Sigmoid colon (tissue), 7 donors: ENCODE data around the gene ADA. TPM values are rescaled to one million over a fixed set of nuclear protein-coding genes. Genes with fewer than 3 reads are reported as not detected.
"Not testable (repeated sequence)": the region's sequence is repeated elsewhere in the genome, so short reads cannot be mapped to it uniquely, and the experiment has no call there.

Source experiments
- DNase-seq: peaks from one replicate; pipeline ENCODE4 v3.0.0-alpha.2; 2019
- H3K27ac ChIP-seq, 4 donors: fragments of 200-600 bp; sonication (generic); one replicate each; pipeline ENCODE4 v1.5.1; 2016 to 2019; ENCODE audit warnings: mild to moderate bottlenecking in 1 of 4
- H3K27me3 ChIP-seq, 3 donors: fragments of 200-600 bp; sonication (generic); one replicate each; pipeline ENCODE4 v1.5.1; 2019; ENCODE audit warnings: mild to moderate bottlenecking in 1 of 3
- H3K36me3 ChIP-seq, 4 donors: fragments of 200-600 bp; sonication (generic); one replicate each; pipeline ENCODE4 v1.5.1; 2016 to 2019
- H3K4me1 ChIP-seq, 4 donors: fragments of 200-600 bp; sonication (generic); one replicate each; pipeline ENCODE4 v1.5.1; 2017 to 2019
- H3K4me3 ChIP-seq, 4 donors: fragments of 200-600 bp; sonication (generic); one replicate each; pipeline ENCODE4 v1.5.1; 2017 to 2019; ENCODE audit warnings: mild to moderate bottlenecking in 2 of 4, moderate library complexity in 1 of 4
- H3K9me3 ChIP-seq, 4 donors: fragments of 200-600 bp in 3 of 4; sonication (generic) in 3 of 4; one replicate each; pipeline versions ENCODE4 v1.5.1 to v1.6.1; 2013 to 2019
- EP300 ChIP-seq, 4 donors: sonication (generic); formaldehyde crosslinking; IDR thresholded peaks; one replicate each; pipeline ENCODE4 v1.6.1; 2017; ENCODE audit warnings: antibody characterized with exemption in 4 of 4
- POLR2A ChIP-seq, 2 donors: fragments of 450-650 bp; IDR thresholded peaks; one replicate each; pipeline ENCODE4 v1.6.1; 2016; ENCODE audit warnings: antibody characterized with exemption in 2 of 2, mild to moderate bottlenecking in 2 of 2, moderate library complexity in 2 of 2
- POLR2AphosphoS5 ChIP-seq, 4 donors: sonication (generic); formaldehyde crosslinking; IDR thresholded peaks; one replicate each; pipeline ENCODE4 v1.6.1; 2017; ENCODE audit warnings: antibody characterized with exemption in 4 of 4
- WGBS, 2 donors: extraction: QIAGEN DNeasy Blood & Tissue Kit; methylation state at CpG; one replicate each; pipeline ENCODE4 v1.1.7; 2013; 5-methylcytosine and 5-hydroxymethylcytosine counted together
- intact Hi-C: fragments of 100-400 bp; cut with DNase I; formaldehyde crosslinking; loops from one replicate; pipeline ENCODE4 v1.15.1; 2023
- polyA plus RNA-seq, 3 donors: library from polyadenylated mRNA; stranded (reverse); fragments of 200-250 nt; gene quantifications; one replicate each; pipeline ENCODE4 v1.2.3, GENCODE V29; 2013
- total RNA-seq, 4 donors: library from RNA; depleted of rRNA; stranded (reverse); fragments of >200 nt; gene quantifications; one replicate each; pipeline ENCODE4 v1.1.0, GENCODE V29; 2016
- TF ChIP-seq, protein P1 (sequence below), 4 experiments: fragments of 450-650 bp in 3 of 4; fragments of 200-600 bp in 1 of 4; IDR thresholded peaks; one replicate each; pipeline ENCODE4 v1.5.1; 2016 to 2019; ENCODE audit warnings: antibody characterized with exemption in 4 of 4, mild to moderate bottlenecking in 3 of 4, moderate library complexity in 2 of 4
- donor health status: healthy with polysubstance abuse.
- donor health status: Bipolar disorder and iron deficiency.
- donor health status: healthy.

Gene ADA
- total RNA-seq, result 10 to 100 TPM in 3 of 4 donors, 1 to 10 TPM in 1; 4.3 to 17.1 (median 11.7) TPM
- polyA plus RNA-seq, result 10 to 100 TPM in 1 of 3 donors, 1 to 10 TPM in 2; 2.5 to 13.8 (median 4.8) TPM

DNA sequence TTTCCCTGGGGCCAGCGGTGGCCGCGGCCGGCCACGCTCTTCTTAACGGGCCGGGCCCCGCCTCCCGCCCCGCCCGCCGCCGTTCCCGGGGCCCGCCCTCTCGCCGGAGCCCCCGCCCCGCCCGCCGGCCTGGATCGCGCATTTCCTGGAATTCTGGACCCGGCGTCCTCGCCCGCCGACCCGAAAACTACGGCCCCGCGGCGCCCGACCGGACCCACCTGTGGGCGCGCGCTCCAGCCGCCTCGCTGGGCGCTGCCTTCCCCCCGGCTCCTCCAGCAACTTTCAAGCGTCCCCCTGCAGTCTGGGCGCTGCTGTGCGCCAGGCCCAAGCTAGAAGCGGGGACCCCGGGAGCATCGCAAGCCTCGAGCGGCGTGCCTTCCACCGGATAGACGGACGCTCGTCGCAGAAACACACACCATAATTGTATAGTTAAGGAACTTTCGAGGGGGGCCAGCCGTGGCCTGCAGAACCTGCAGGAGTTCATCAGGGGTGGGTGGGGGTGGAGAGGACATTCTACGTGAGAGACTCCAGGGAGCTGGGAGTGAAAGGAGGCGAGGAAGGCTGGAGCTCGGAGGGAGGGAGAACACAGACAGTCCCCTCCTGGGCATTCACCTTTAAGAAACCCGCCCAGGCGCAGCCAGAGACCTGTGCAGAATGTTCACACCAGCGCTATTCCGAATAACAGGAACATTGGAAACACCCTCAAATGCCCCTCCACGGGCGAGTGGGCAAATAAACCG lies at the start of gene ADA:
TSS of gene ADA (minus strand) at position 16 of the 740 bp plus-strand sequence. CDS start 92 bp downstream, outside the sequence.
- H3K27me3 ChIP-seq, result no peaks in the 10 kb centered on the region
- peaks cover 2 to 24% (median 16%) of the 10 kb centered on the region in 4 donors for H3K4me1 ChIP-seq
- intact Hi-C loops, result loop anchor here (5.0 to 10.0 kb wide), 2 partner anchors 40 to 437 kb away; partner anchors contain the start of gene OSER1
- 1% methylated on average over 68 of the region's 68 CpGs for WGBS, 2 donors
- peak; percentile 81 for DNase-seq
- TF ChIP-seq POLR2AphosphoS5 (IDR thresholded peaks at IDR 0.05), result peak in 2 of 4 donors; percentile 50 to 60
- TF ChIP-seq POLR2A (IDR thresholded peaks at IDR 0.05), result no peak
- peak within 1 kb of the TSS; percentile 76 to 92 (median 78) for H3K4me3 ChIP-seq
- H3K27ac ChIP-seq, result peak within 1 kb of the TSS; percentile 81 to 91 (median 88)
- no peaks in the 10 kb centered on the region for H3K36me3 ChIP-seq
- no peaks in the 10 kb centered on the region for H3K9me3 ChIP-seq

DNA sequence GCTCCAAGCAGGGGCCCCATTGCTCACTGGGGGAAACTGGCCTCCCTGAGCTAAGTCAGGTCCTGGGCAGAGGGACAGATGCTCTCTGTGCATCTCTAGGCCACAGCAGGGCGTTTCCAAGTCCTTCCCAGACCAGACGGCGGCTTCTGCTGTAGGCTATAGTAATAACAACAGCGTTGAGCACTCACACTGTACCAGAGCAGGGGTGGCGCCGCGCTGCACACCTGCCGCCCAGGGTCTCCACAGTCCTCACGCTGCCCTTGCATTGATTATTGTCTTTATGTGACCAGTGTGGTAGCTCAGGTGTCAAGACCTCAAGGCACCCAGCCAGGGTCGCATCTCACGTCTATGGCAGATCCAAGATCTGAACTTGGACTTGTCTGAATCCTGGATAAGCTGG lies 48.8 kb upstream of the ADA start:
- H3K4me3 ChIP-seq, result no peak overlapping the region
- intact Hi-C loops, result no loop called here
- H3K27ac ChIP-seq, result peak overlapping the region in 1 of 4 donors; percentile 81
- DNase-seq, result no peak
- H3K27me3 ChIP-seq, result no peaks in the 10 kb centered on the region
- TF ChIP-seq, protein P1, sequence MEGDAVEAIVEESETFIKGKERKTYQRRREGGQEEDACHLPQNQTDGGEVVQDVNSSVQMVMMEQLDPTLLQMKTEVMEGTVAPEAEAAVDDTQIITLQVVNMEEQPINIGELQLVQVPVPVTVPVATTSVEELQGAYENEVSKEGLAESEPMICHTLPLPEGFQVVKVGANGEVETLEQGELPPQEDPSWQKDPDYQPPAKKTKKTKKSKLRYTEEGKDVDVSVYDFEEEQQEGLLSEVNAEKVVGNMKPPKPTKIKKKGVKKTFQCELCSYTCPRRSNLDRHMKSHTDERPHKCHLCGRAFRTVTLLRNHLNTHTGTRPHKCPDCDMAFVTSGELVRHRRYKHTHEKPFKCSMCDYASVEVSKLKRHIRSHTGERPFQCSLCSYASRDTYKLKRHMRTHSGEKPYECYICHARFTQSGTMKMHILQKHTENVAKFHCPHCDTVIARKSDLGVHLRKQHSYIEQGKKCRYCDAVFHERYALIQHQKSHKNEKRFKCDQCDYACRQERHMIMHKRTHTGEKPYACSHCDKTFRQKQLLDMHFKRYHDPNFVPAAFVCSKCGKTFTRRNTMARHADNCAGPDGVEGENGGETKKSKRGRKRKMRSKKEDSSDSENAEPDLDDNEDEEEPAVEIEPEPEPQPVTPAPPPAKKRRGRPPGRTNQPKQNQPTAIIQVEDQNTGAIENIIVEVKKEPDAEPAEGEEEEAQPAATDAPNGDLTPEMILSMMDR (IDR thresholded peaks at IDR 0.05), result no peak
- TF ChIP-seq POLR2AphosphoS5 (IDR thresholded peaks at IDR 0.05), result no peak
- TF ChIP-seq POLR2A (IDR thresholded peaks at IDR 0.05), result no peak
- no peak for TF ChIP-seq EP300 (IDR thresholded peaks at IDR 0.05)
- H3K36me3 ChIP-seq, result no peaks in the 10 kb centered on the region
- WGBS, 2 donors, result 87 to 91% methylated on average over 11 of the region's 11 CpGs
- peaks cover 0 to 20% (median 16%) of the 10 kb centered on the region in 4 donors for H3K4me1 ChIP-seq
- no peaks in the 10 kb centered on the region for H3K9me3 ChIP-seq

DNA sequence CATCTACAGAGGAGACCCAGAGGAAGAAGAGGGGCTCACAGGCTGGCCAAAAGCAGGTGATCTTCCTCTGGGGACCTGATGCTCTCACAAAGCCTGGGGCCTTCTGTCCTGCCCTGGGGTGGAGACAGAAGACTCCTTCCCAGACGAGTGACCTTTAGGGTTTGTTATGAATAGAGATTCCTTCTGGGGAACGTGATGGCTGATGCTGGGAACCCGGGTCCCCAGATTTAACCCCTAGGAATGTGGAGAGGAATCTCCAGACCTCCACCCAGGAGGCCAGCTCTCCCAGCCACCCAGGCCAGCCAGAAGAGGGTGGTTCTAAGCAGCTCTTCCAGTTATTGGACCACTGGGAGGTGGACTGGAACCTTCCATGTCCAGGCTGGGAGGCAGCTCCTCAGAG lies 46.9 kb upstream of the ADA start:
- Histone ChIP-seq H3K27ac (peak overlapping the region in 1 of 4 donors; percentile 52), H3K36me3 (no peaks in the 10 kb centered on the region), H3K4me1 (peaks cover 0 to 24% (median 20%) of the 10 kb centered on the region in 4 donors), H3K9me3 (no peaks in the 10 kb centered on the region), H3K27me3 (no peaks in the 10 kb centered on the region), H3K4me3 (no peak overlapping the region)
- intact Hi-C loops, result no loop called here
- no peak for DNase-seq
- 64 to 68% methylated on average over 3 of the region's 3 CpGs for WGBS, 2 donors
- TF ChIP-seq EP300 (IDR thresholded peaks at IDR 0.05) (no peak), POLR2A (IDR thresholded peaks at IDR 0.05) (no peak), POLR2AphosphoS5 (IDR thresholded peaks at IDR 0.05) (no peak)
- TF ChIP-seq, protein P1 (IDR thresholded peaks at IDR 0.05), result no peak

DNA sequence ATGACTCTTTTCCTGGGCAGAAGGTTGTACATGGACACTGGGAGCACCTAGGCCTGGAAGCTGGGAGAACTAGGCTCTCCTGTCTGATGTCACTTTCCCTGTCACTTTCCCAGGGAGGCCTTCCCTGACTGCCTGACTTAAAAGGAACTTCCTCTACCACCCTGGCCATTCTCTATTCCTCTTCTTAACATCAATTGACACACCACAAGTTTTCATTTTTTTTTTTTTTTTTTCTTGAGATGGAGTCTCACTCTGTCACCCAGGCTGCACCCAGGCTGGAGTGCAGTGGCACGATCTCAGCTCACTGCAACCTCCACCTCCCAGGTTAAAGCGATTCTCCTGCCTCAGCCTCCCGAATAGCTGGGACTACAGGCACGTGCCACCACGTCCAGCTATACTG lies 45.5 kb upstream of the ADA start:
- H3K36me3 ChIP-seq, H3K4me3 ChIP-seq, H3K27me3 ChIP-seq, H3K9me3 ChIP-seq, intact Hi-C loops, DNase-seq: not testable (repeated sequence)
- WGBS, 2 donors, result 92 to 93% methylated on average over 5 of the region's 5 CpGs
- H3K27ac ChIP-seq, result peak overlapping the region in 1 of 4 donors; percentile 90
- peaks cover 0 to 26% (median 18%) of the 10 kb centered on the region in 4 donors for H3K4me1 ChIP-seq

DNA sequence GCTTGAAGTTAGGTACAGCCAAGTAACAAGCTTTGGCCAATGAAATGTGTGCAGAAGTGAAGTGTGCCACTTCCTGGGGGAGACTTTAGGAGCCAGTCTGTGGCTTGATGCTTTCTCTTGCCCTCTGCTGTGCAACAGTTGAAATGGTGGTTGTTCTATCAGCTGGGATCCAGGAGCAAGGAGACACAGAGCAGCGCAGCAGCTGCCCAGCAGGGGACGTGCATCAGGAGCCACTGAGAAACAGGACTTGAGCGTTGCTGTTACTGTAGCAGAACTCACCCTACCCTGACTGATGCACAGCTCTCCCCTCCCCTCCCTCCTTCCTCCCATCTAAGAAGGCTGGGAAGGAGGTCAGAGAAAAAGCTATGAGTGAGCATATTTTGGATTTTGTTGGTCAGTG lies 44.8 kb upstream of the ADA start:
- no peaks in the 10 kb centered on the region for H3K27me3 ChIP-seq
- peak overlapping the region in 3 of 4 donors; percentile 50 to 90 (median 59) for H3K27ac ChIP-seq
- no peak for DNase-seq
- H3K4me1 ChIP-seq, result peaks cover 0 to 26% (median 16%) of the 10 kb centered on the region in 4 donors
- WGBS, 2 donors, result 82 to 87% methylated on average over 3 of the region's 3 CpGs
- no peak overlapping the region for H3K4me3 ChIP-seq
- H3K9me3 ChIP-seq, result no peaks in the 10 kb centered on the region
- intact Hi-C loops, result no loop called here
- no peak for TF ChIP-seq EP300 (IDR thresholded peaks at IDR 0.05)
- no peak for TF ChIP-seq POLR2A (IDR thresholded peaks at IDR 0.05)
- TF ChIP-seq POLR2AphosphoS5 (IDR thresholded peaks at IDR 0.05), result no peak
- TF ChIP-seq, protein P1 (IDR thresholded peaks at IDR 0.05), result no peak
- H3K36me3 ChIP-seq, result no peaks in the 10 kb centered on the region
